Measurements from ENCODE around the gene MSI2. TPM values are rescaled to one million over a fixed set of nuclear protein-coding genes. Genes with fewer than 3 reads are reported as not detected.

The MSI2 gene
- total RNA-seq, 1 donor from 2014 or later = 54.9 TPM

DNA sequence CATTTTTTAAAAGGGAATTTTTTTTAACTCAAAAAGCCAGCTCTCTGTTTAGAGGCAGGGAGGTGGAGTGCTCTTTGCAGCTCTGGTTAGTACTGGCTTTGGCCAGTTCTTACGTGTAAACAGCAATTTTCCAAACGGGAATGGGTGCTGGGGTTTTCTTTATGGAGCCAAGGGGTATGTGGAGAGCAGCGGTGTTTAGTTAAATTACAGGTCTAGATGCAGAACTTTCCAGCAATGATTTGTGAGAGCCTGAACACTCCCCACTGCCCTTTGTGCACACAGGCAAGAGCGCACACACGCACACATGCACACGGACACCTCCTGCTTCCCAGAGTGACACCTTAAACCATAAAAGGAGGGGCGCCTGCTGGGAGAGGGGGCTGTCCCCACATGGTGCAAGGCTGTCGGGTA, 140.2 kb downstream of the MSI2 start:
- no peak for DNase-seq

DNA sequence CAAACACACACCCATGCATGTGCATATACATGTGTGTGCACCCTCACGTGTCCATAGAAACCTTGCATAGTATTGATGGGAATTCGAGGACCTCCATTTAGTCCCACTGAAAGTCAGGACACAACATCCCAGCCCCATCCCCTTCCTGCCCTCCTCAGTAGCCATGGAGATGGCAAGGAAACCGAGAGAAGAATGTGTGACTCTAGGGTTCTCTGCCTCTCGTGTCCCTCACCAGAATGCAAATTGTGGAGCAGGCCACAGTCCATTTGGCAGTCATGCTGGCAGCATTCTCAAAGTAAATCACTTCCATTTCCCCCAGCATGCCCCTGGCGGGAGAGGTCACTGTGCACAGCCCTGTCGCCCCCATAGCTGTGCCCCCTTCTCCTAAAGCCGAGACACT, 141.1 kb downstream of the MSI2 start:
- DNase-seq = no peak

DNA sequence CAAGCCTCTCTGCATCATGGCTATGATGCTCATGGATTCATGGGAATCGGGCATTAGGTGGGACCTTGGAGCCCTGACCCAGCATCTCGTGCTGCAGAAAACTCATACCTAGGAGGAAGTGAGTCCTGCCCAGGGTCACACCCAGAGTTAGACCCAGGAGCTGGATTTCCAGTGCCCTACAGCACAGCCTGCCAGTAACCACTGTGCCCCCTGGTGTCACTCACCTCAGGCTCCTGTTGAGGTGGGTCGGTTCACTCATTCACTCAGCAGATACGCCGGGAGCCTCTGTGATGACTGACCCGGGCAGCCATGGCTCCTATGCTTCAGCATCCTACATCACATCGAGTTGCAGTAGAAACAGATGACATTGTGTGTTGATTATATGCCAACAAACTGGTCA, 143.4 kb downstream of the MSI2 start:
- no peak for DNase-seq

DNA sequence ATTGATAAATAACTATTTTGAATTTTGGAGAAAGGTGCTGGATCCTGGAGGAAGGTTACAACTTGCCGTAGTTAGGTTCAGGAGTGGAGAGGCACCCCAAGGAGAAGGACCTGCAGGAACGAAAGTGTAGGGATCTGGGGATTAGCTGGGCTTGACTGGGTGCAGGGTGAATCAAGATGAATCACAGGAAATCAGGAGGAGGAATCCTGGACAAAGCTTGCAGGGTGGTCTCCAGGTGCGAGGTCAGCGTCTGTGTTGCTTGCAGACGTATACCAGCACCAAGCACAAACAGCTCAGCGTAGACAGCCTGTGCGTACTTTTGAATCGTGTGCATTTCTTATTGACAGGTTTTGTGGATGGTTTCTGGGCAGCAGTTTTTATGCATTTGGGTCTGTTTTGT, 144.3 kb downstream of the MSI2 start:
- no peak for DNase-seq

DNA sequence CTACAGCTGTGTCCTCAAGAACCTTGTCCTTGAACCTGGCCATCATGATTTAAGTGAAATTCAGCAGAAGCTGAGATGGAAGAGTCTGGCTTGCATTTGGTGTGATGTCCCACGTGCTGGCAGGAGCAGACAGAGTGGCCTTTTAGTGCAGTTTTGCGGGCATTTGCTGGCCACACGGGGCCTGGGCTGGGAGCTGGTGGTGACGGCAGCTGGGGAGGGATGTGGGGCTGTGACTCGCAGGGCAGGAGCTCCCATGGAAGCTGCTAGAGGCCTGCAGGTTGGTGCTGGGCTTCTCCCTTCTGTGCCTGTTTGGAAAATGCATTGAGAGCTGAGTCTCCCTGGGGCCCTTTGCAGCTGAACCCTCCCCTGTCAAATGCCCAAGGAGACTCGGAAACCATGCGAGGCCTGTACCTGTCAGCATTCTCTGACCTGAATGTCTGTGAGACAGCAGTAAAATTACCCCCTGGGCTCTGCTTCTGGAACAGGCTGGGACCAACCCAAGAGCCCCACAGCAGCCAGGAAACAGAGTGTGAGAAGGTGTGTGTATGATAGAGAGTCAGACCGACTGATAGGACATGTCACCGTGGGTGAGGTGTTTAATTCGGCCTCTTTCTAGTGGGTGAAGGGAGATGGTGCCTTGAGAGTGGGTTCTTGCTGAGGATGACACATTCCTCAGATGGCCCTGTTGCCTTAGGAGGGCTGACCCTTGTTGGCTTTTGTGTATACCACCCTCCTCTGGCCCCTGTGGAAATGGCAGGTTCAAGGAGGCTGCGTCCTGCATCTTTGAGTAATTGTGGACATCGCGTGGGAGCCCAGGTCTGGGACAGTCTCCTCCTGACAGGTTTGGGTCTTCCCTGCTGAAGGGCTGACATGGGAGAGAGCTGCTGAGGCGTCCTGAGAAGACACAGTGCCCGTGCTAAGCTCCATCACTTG, 145.5 kb downstream of the MSI2 start:
- DNase-seq = no peak

DNA sequence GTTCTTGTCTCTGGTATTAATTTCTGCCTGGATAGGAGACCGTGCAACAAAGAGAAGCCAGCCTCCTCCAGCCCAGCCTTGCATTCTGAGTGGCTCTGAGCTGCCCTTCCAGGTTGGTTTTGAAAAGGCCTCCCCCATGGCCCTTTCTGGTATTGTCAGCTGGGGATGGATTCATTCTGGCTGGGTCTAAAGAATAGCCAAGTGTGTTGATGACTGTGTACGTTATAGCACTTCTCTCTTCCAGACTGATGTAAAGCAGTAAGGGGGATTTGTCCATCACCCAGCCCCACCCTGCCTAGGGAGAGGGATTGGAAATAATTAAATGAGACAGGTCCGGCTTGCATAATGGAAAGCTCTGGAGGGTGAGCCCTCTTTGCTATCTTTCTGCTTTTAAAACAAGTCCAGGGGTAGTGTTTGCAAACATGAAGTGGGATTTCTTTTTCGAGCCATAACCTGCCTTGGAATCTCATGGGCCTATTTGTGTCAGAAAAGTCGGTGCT, 146.4 kb downstream of the MSI2 start:
- DNase-seq = no peak

DNA sequence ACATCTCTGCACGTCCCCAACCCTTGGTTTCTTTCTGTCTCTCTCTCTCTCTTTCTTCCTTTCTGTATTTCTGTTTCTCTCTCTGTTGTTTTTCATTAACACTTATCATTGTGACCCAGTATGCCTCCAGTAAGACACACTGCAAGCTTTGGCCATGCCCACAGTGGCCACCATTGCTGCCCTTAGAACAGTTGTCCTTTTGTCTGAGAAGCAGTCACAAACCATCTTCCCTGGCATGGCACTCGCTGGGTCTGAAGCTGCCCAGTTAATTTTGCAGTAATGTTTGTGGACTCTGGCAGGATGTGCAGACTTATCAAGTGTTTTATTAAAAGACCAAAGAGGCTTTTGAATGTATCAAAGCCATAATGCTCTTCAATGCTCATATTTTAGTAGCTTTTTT, 146.9 kb downstream of the MSI2 start:
- no peak for DNase-seq

DNA sequence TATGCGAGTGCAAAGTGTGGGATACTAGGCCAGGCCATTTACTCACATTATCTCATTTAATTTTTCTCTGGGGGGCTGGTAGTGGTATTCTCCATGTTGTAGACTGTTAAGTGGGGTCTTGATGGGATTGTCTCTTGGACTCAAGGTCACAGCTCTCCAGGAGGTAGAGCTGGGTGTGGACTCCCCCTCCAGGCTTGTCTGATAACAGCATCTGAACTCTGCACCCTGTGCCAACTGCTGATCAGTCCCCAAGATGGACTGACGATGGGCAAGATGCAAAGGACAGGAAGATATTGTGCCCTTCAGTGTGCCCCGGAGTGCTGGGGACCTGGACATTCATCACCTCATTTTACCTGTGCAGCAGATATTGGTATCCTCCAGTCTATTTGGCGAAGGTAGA, 147.8 kb downstream of the MSI2 start:
- DNase-seq = no peak

DNA sequence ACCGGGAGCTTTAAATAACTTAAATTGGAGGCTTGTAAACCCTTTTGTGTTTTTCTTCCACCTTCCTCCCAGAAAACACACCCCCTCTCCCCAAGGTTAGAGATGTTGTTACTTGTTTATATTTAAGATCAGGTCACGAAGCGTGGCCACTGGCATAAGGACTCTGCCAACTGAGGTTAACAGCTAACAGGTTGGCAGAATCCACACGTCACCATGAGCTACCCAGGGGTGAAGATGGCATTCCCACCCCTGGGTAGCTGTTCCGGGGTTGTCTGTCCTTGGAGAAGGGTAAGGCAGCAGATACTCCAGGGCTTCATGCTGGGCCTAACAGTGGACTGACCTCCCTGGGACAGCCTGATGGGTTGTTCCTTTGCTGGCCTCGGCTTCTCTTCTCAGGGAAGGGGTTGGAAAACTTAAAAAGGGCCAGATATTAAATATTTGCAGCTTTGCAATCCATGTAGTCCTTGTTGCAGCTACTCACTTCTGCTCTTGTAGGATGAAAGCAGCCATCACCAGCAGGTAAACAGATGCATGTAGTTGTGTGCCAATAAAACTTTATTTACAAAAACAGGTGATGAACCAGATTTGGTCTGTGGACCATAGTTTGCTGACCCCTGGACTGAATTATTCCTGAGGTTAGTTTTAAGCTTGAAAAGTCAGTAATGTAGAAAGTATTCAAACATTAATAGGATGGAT, 148.6 kb downstream of the MSI2 start:
- no peak for DNase-seq

DNA sequence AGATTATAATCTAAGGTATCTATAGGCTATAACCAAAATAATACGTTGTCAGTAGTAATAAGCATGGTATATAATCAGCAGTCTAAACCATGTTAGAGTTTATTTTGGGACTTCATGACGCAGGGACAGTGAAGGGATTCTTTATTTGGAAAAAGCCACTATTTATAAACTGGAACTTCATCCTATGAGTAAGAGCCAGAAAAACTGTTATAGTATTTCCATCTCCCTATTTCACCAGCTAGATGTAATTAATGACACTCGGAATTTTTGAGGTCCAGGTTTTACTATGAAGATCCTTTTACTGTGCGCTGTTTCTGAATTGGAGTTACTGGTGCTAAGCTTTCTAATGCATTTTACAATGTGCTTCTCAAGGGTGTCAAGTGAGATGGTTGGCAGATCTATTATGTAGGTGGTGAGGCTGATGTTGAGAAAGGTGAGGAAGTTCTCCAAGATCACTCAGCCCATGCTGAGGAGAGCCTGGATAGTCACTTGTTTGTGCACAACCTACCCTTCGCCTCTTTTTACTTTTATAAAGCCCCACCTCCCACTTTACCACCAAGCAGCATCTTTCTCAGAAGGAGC, 149.3 kb downstream of the MSI2 start:
- no peak for DNase-seq

DNA sequence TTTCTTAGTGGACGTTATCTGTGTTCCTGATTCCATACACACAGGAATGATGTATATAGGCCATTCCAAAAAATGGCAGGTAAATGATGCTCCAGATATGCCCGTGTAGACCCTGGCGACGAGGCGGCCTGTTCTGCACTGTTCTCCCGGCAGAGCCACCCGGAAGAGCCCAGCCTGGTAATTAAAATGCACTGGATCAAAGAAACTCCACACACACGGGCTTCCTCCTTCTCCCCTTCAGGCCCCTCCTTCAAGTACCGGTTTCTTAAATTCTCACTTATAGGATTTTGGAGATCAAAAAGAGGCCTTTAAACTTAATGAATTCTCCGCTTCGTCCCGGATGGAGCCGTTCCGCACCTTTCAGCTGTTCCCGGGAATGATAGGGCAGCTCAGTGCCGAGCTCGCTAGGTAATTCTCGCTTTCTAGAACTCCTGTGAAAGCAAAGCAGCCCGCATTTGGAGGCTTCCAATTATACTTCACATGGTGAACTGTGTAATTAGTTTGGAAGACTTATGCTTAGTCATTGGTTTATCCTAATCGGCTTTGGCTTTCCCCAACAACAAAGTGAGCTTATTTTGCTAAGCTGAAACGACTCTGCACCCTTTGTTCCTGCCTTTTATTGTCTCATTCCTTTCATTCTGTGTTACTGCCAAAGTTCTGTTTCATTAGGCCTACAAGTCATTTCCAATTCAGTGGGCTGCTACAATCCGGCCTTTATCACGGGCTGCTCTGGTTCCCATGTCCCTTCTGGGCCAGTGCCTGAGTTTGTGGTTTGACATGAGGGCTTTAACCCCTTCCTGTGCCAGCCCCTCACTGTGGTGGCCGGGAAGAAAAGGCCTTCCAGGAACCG, 150.0 kb downstream of the MSI2 start:
- peak; percentile 43 for DNase-seq

DNA sequence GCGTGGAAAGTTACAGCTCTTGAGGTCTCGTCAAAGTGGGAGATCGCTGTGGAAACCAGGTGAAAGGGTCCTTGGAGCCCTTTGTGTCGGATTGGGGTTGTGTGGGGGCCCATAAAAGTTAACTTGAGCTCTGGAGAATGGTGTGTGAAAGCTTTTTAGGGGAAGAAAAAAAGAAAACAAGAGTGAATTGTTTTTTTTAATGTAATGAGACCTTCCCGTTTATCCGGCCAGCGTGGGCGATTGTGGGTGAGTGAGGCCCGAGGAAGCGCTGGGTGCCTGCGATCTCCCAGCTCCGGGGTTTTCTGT, 150.6 kb downstream of the MSI2 start:
- no peak for DNase-seq

DNA sequence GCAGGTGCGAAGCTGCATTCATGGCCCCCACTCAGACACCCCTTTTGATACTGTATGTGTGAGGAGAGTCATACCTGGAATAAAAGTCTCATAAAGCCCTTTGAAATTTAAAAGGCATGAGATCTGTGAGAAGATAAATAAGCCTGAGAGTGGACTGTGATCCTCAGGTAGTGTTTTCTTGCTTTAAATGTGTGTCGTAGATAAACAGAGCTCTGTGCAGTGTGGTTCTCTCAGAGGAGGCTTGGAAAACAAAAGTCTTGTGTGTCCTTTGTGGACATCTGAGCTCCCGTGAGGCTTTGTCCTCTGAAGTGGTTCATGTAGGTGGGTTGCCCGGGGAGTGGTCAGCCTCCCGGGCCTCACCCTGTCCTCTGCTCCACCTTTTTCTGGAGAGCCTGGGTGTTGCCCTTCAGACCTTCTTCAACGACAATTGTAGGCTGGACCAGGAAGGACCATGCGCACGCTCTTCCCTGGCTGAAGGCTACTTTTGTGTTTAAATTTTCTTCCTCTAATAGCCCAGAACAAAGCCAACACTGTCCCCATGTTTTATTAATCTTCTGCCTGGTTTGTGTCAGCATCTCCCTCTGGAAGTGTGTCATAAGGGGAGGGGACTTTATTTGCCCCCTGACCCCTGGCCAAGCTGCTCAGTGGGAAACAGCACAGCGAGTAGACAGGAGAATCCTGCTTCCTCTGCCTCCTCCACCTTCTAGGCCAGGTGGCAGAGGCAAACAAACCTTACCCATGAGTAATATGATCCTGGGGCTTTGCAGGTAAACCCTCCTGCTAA, 151.2 kb downstream of the MSI2 start:
- DNase-seq = no peak

DNA sequence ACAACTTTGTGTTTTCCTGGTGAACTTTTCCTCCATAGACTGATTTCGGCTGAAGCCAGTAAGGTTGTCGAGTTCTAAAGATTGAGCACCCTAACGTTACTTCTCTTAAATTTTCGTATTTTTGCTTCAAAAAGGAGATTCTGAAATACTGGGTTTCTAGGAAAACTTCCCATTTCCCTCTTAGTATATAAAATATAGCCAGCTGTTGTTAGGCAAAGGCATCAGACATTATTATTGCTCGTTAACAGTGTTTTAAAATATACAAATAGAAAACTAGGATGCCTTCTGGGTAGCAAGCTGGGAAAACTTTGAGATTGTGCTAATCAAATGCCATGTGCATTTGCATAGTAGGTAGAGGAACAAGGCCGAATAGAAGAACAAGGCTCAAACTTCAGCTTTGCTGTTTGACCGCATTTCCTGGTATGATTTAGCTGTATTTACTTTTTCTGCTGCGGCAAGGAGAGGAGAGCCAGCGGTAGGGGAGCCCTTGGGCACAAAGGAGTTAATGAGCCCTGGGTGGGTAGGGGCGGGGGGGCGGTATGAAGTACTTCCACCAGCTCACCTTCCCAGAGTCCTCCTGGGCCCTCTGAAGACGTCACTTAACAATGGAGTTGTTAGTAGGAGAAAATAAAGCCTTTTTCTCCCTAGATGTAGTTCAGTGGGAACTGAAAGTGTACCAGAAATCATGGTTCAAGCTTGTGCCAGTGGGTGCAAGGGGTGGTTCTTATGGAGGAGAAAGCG, 151.9 kb downstream of the MSI2 start:
- no peak for DNase-seq

DNA sequence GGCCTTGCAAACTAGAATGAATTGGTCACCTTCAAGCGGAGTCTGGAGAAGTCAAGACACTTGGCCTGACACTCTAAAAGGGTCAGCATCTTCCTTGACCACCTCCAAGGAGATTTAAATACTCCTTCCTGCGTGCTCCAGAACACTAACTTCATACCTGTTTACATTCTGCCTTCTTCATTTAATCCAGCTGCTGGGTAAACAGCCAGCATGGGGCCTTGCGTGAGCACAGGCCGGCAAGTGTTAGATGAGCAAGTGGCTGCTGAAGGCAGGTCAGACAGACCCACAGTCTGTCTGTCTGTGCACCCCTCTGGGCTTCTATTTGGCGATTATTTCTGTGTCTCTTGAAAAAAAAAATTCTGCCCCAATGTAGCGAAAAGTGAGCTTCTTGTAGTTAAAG, 153.8 kb downstream of the MSI2 start:
- no peak for DNase-seq

DNA sequence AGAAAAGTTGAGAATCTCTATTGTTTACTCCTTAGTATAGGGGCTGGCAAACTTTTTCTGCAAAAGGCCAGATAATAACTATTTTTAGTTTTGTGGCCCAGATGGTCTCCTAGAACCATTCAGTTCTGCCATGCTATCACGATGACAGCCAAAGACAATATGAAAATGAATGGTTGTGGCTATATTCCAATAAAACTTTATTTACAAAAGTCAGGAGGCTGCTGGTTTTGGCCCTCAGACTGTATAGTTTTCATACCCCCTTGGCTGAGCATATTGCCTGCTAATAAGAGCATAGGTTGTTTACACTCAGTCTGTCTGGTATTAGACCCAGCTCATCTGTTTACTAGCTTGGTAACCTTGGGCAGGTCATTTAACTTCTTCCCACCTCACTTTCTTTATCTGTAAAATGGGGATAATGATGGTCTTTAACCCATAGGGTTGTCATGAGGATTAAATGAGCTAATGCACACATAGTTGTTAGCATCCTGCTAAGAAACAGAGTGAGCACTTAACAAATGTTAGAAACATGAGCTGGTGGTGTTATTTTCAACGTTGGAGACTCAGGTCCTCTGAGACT, 156.3 kb downstream of the MSI2 start:
- DNase-seq = no peak

DNA sequence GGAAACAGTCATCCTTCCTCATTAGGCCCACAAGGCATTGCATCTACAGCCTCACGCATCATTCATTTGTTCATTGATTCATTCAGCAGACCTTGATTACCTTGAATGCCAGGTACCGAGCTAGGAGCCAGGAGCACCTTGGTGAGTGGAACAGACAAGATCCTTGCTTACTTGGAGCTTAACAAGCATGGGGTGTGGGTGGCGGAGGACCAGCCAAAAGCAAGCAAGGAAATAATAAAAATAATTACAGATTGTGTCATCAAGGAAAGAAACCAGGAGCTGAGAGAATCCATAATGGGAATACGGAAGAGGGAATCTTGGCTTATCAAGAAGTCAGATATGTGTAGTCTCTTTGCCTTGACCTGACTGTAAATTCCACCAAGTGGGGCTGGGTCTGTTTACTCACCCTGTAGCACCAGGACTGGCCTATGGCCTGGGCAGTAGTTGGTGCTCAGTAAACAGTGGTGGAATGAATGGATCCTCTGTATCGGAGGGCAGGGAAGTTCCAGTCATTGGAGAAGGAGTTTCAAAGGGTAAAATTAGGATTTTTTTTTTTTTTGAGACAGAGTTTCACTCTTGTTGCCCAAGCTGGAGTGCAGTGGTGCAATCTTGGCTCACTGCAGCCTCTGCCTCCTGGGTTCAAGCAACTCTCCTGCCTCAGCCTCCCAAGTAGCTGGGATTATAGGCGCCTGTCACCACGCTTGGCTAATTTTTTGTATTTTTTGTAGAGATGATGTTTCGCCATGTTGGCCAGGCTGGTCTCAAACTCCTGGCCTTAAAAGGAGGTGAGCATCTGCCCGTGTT, 157.7 kb downstream of the MSI2 start:
- no peak for DNase-seq

DNA sequence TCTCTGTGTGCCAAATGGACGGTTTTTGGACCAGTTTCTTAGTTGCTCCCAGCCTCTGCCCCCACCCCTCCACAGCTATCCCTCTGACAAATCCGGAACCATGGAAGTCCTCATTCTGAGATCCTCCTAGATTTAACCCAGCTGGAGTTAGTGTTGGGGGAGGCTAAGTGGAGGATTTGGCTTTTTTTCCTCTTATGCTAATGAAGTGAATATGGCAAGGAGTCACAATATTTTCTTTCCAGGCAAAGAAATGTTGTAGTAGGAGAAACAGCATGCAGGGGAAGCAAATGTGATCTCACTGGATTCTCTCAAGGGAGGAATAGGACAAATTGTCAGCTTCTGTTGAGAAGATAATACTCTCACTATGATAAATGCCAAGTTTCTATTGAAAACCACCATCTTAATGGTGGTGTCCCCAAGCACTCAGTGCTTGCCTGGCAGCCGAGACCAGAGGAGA, 159.5 kb downstream of the MSI2 start:
- peak; percentile 78 for DNase-seq

DNA sequence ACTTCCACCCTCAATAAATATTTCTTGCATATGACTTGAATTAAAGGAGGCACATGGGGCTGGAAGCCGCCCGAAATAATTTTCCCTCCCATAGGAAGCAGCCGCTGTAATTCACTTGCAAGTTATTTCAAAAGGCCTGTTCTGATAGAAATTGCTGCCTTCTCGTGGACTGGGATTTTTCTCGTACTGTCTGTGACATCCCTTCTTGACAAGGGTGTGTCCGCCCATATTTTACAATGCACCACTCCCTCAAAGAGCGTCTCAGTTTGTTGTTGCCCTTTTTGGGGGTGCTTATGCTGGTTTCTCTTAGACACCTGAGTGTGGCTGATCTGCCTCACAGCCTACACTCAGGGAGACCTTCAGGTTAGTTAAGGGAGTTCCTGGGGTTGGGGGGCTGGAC, 160.0 kb downstream of the MSI2 start:
- no peak for DNase-seq
